ENCODE measurements around the gene ABCA13.

- TF ChIP-seq FOXP2 (optimal IDR thresholded peaks at IDR 0.05; ENCODE audit: borderline replicate concordance, extremely low read depth, extremely low read length, insufficient read depth), result no peak
- TF ChIP-seq SIN3A (IDR thresholded peaks at IDR 0.05; ENCODE audit: borderline replicate concordance, insufficient read depth, low read length), result no peak
Measured at GRCh38 chr7:48250441-48250951, 79.2 kb downstream of the ABCA13 start.
